ENCODE measurements around the gene ANXA6.

The ANXA6 gene

DNA sequence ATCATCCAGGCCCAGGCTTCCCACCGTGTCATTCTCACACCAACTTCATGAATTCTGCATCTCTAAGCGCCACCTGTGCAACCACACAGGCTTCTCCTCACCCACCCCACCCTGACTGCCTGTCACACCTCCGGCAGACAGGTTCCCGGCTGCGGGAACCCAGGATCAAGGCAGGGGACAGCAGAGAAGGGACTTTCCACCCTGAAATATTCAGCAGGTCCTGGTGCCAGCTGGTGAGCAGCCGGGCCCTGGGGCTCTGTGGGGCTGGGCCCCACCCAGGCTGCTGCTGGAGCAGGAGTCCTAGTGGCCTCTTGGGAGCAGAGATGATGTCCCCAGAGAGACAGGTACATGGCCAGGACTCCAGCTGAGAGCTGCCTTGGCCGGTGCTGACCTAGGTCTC, 12.7 kb downstream of the ANXA6 start:
- Histone ChIP-seq H3K9me3 (ENCODE audit: control insufficient read depth in 1 of 2, low read length in 2 of 2) (no peaks in the 10 kb centered on the region), H3K27ac (ENCODE audit: low read depth, low read length) (no peak overlapping the region), H3K4me3 (ENCODE audit: low read depth in 1 of 2, low read length in 2 of 2) (no peak overlapping the region), H3K4me1 (ENCODE audit: control insufficient read depth in 1 of 2, insufficient read depth in 2 of 2, low read length in 2 of 2) (peaks cover 10 to 33% of the 10 kb centered on the region in 2 donors), H3K27me3 (ENCODE audit: control insufficient read depth in 1 of 2, insufficient read depth in 2 of 2, low read length in 2 of 2) (no peaks in the 10 kb centered on the region), H3K36me3 (ENCODE audit: control insufficient read depth in 1 of 2, insufficient read depth in 2 of 2, low read length in 2 of 2) (peaks cover 0 to 8% of the 10 kb centered on the region in 2 donors), H3K9ac (ENCODE audit: low read depth in 1 of 2, low read length in 2 of 2) (no peak overlapping the region)

DNA sequence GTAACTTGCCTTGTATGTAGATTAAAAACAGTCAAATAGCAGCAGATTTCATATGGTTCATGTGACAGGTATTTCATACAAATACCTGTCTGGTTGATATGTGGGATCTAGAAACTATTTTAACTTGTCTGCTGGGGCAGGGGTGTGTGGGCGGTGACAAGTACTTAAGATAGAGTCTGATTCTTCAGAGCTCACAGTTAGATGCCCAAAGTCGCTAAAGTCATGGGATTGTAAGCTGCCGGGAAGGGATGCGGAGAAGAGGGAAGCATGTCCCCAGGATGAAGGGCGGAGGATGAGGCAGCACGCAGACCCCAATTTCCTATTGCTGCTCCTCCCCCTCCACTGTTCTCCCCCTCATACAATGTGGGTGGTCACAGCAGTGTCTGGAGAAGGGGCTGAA, 13.3 kb downstream of the ANXA6 start:
- H3K9ac ChIP-seq (ENCODE audit: low read depth in 1 of 2, low read length in 2 of 2): no peak overlapping the region
- no peaks in the 10 kb centered on the region for H3K9me3 ChIP-seq (ENCODE audit: control insufficient read depth in 1 of 2, low read length in 2 of 2)
- H3K27me3 ChIP-seq (ENCODE audit: control insufficient read depth in 1 of 2, insufficient read depth in 2 of 2, low read length in 2 of 2): no peaks in the 10 kb centered on the region
- no peak overlapping the region for H3K4me3 ChIP-seq (ENCODE audit: low read depth in 1 of 2, low read length in 2 of 2)
- H3K27ac ChIP-seq (ENCODE audit: low read depth, low read length): no peak overlapping the region
- peaks cover 9 to 31% of the 10 kb centered on the region in 2 donors for H3K4me1 ChIP-seq (ENCODE audit: control insufficient read depth in 1 of 2, insufficient read depth in 2 of 2, low read length in 2 of 2)
- H3K36me3 ChIP-seq (ENCODE audit: control insufficient read depth in 1 of 2, insufficient read depth in 2 of 2, low read length in 2 of 2): peaks cover 0 to 12% of the 10 kb centered on the region in 2 donors

DNA sequence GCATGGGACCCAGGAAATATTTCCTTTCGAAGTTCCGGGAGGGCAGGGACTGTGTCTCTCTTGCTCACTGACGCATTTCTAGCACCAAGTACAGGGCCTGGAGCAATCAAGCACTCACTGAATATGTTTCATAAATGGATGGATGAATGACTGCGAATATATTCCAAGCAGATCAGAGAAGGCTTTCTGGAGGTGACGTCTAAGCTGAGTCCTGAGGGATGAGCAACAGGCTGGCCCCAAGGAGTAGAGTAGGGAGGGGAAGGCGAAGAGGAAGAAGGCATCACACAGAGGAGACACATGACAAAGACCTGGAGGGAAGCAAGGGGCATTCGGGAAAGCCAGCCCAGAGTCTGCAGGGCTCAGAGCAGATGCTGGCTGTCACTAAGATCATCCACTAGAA, 13.9 kb downstream of the ANXA6 start:
- H3K27ac ChIP-seq (ENCODE audit: low read depth, low read length): no peak overlapping the region
- no peak overlapping the region for H3K4me3 ChIP-seq (ENCODE audit: low read depth in 1 of 2, low read length in 2 of 2)
- no peaks in the 10 kb centered on the region for H3K27me3 ChIP-seq (ENCODE audit: control insufficient read depth in 1 of 2, insufficient read depth in 2 of 2, low read length in 2 of 2)
- H3K36me3 ChIP-seq (ENCODE audit: control insufficient read depth in 1 of 2, insufficient read depth in 2 of 2, low read length in 2 of 2): peaks cover 3 to 17% of the 10 kb centered on the region in 2 donors
- no peak overlapping the region for H3K9ac ChIP-seq (ENCODE audit: low read depth in 1 of 2, low read length in 2 of 2)
- H3K4me1 ChIP-seq (ENCODE audit: control insufficient read depth in 1 of 2, insufficient read depth in 2 of 2, low read length in 2 of 2): peaks cover 9 to 30% of the 10 kb centered on the region in 2 donors
- no peaks in the 10 kb centered on the region for H3K9me3 ChIP-seq (ENCODE audit: control insufficient read depth in 1 of 2, low read length in 2 of 2)

GRCh38 chr5:151142933-151143332, 14.6 kb downstream of the ANXA6 start:
- Histone ChIP-seq H3K27me3 (ENCODE audit: control insufficient read depth in 1 of 2, insufficient read depth in 2 of 2, low read length in 2 of 2) (no peaks in the 10 kb centered on the region), H3K4me1 (ENCODE audit: control insufficient read depth in 1 of 2, insufficient read depth in 2 of 2, low read length in 2 of 2) (peaks cover 6 to 27% of the 10 kb centered on the region in 2 donors), H3K36me3 (ENCODE audit: control insufficient read depth in 1 of 2, insufficient read depth in 2 of 2, low read length in 2 of 2) (peaks cover 3 to 17% of the 10 kb centered on the region in 2 donors), H3K4me3 (ENCODE audit: low read depth in 1 of 2, low read length in 2 of 2) (no peak overlapping the region), H3K27ac (ENCODE audit: low read depth, low read length) (no peak overlapping the region), H3K9me3 (ENCODE audit: control insufficient read depth in 1 of 2, low read length in 2 of 2) (no peaks in the 10 kb centered on the region), H3K9ac (ENCODE audit: low read depth in 1 of 2, low read length in 2 of 2) (no peak overlapping the region)

DNA sequence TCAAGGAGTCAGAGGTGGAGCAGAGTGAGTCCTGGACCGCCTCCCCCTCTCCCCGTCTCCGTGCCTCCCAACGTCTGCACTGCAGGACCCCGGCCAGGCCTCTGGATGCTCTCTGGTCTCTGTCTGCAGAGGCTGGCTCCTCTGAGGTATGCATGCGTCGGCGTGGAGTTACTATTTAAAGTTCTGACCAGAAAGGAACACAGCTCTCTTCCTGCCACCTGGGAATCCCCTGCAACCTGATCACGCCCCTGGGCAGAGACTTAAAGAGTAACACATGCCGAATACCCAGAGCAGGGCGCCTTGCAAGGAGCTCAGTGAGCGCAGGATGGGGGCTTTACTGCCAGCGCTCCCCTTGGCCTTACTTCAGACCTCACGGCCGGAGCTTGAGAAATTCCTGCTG, 16.0 kb downstream of the ANXA6 start:
- H3K4me3 ChIP-seq (ENCODE audit: low read depth in 1 of 2, low read length in 2 of 2): peak overlapping the region in 1 of 2 donors; percentile 5
- H3K27ac ChIP-seq (ENCODE audit: low read depth, low read length): no peak overlapping the region
- H3K9me3 ChIP-seq (ENCODE audit: control insufficient read depth in 1 of 2, low read length in 2 of 2): no peaks in the 10 kb centered on the region
- H3K9ac ChIP-seq (ENCODE audit: low read depth in 1 of 2, low read length in 2 of 2): no peak overlapping the region
- peaks cover 6 to 24% of the 10 kb centered on the region in 2 donors for H3K36me3 ChIP-seq (ENCODE audit: control insufficient read depth in 1 of 2, insufficient read depth in 2 of 2, low read length in 2 of 2)
- H3K27me3 ChIP-seq (ENCODE audit: control insufficient read depth in 1 of 2, insufficient read depth in 2 of 2, low read length in 2 of 2): no peaks in the 10 kb centered on the region
- H3K4me1 ChIP-seq (ENCODE audit: control insufficient read depth in 1 of 2, insufficient read depth in 2 of 2, low read length in 2 of 2): peaks cover 6 to 27% of the 10 kb centered on the region in 2 donors

GRCh38 chr5:151140686-151141459, 16.7 kb downstream of the ANXA6 start:
- no peak overlapping the region for H3K27ac ChIP-seq (ENCODE audit: low read depth, low read length)
- H3K9me3 ChIP-seq (ENCODE audit: control insufficient read depth in 1 of 2, low read length in 2 of 2): no peaks in the 10 kb centered on the region
- no peak overlapping the region for H3K9ac ChIP-seq (ENCODE audit: low read depth in 1 of 2, low read length in 2 of 2)
- no peaks in the 10 kb centered on the region for H3K27me3 ChIP-seq (ENCODE audit: control insufficient read depth in 1 of 2, insufficient read depth in 2 of 2, low read length in 2 of 2)
- peaks cover 11 to 30% of the 10 kb centered on the region in 2 donors for H3K36me3 ChIP-seq (ENCODE audit: control insufficient read depth in 1 of 2, insufficient read depth in 2 of 2, low read length in 2 of 2)
- H3K4me1 ChIP-seq (ENCODE audit: control insufficient read depth in 1 of 2, insufficient read depth in 2 of 2, low read length in 2 of 2): peaks cover 6 to 23% of the 10 kb centered on the region in 2 donors
- H3K4me3 ChIP-seq (ENCODE audit: low read depth in 1 of 2, low read length in 2 of 2): peak overlapping the region in 1 of 2 donors; percentile 5

DNA sequence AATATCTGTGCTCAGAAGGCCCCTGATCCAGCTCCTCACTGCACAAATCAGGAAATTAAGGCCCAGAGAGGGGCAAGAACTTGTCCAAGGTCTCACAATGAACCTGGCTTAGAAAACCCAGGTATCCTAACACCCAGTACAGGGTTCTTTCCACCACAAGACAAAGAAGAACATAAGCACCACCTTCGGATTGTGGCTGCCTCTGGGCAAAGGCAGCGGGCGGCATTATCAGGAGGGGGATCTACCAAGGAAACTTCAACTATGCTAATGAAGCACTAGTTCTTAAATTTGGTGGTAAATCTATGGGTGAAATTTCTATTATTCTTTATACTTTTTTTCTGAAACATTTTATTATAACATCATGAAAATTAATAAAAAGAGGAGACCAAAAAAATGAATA, 17.9 kb downstream of the ANXA6 start:
- Histone ChIP-seq H3K27ac (ENCODE audit: low read depth, low read length) (no peak overlapping the region), H3K4me3 (ENCODE audit: low read depth in 1 of 2, low read length in 2 of 2) (no peak overlapping the region), H3K9me3 (ENCODE audit: control insufficient read depth in 1 of 2, low read length in 2 of 2) (no peaks in the 10 kb centered on the region), H3K9ac (ENCODE audit: low read depth in 1 of 2, low read length in 2 of 2) (no peak overlapping the region), H3K27me3 (ENCODE audit: control insufficient read depth in 1 of 2, insufficient read depth in 2 of 2, low read length in 2 of 2) (no peaks in the 10 kb centered on the region), H3K4me1 (ENCODE audit: control insufficient read depth in 1 of 2, insufficient read depth in 2 of 2, low read length in 2 of 2) (peaks cover 6 to 12% of the 10 kb centered on the region in 2 donors), H3K36me3 (ENCODE audit: control insufficient read depth in 1 of 2, insufficient read depth in 2 of 2, low read length in 2 of 2) (peaks cover 11 to 40% of the 10 kb centered on the region in 2 donors)

DNA sequence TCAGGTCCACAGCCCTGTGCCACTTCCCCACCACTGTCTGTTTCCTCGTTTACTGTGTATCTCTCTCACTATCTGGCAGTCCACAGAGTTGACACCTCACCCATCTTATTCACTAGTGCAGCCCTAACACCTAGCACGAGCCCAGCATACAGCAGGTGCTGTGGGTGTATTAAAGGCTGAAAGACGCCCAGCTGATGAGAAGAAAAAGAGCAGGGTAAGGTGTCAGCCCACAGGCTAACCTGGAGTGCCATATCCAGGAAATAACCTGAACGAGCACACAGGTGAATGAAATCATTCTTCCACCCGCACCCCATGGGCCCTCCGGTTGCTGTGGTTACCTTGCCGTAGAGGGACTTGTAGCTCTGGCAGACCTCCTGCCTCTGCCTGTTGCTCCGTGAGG, 18.6 kb downstream of the ANXA6 start:
- Histone ChIP-seq H3K27ac (ENCODE audit: low read depth, low read length) (no peak overlapping the region), H3K4me3 (ENCODE audit: low read depth in 1 of 2, low read length in 2 of 2) (no peak overlapping the region), H3K27me3 (ENCODE audit: control insufficient read depth in 1 of 2, insufficient read depth in 2 of 2, low read length in 2 of 2) (no peaks in the 10 kb centered on the region), H3K4me1 (ENCODE audit: control insufficient read depth in 1 of 2, insufficient read depth in 2 of 2, low read length in 2 of 2) (peaks cover 6 to 10% of the 10 kb centered on the region in 2 donors), H3K9me3 (ENCODE audit: control insufficient read depth in 1 of 2, low read length in 2 of 2) (no peaks in the 10 kb centered on the region), H3K9ac (ENCODE audit: low read depth in 1 of 2, low read length in 2 of 2) (no peak overlapping the region), H3K36me3 (ENCODE audit: control insufficient read depth in 1 of 2, insufficient read depth in 2 of 2, low read length in 2 of 2) (peaks cover 11 to 45% of the 10 kb centered on the region in 2 donors)

DNA sequence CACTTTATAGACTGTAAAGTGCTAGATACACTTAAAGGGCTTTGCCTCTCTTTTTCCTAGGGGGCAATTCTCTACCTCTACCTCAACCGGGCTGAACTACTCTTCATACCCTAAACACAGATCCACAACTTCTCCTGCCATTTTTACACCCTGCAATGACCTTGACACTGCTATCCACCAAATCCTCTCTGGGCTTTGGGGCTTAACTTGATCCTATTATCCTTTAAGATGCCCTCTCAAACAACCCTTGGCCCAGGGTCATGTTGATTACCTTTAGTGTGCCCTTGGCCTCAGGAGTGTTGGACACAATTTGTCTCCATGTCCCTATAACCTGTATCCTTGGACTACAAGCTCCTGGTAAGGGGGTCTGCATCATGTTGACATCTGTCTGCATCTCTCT, 19.5 kb downstream of the ANXA6 start:
- H3K4me3 ChIP-seq (ENCODE audit: low read depth in 1 of 2, low read length in 2 of 2): no peak overlapping the region
- no peaks in the 10 kb centered on the region for H3K9me3 ChIP-seq (ENCODE audit: control insufficient read depth in 1 of 2, low read length in 2 of 2)
- peaks cover 6% of the 10 kb centered on the region in 2 donors for H3K4me1 ChIP-seq (ENCODE audit: control insufficient read depth in 1 of 2, insufficient read depth in 2 of 2, low read length in 2 of 2)
- peaks cover 11 to 50% of the 10 kb centered on the region in 2 donors for H3K36me3 ChIP-seq (ENCODE audit: control insufficient read depth in 1 of 2, insufficient read depth in 2 of 2, low read length in 2 of 2)
- no peaks in the 10 kb centered on the region for H3K27me3 ChIP-seq (ENCODE audit: control insufficient read depth in 1 of 2, insufficient read depth in 2 of 2, low read length in 2 of 2)
- no peak overlapping the region for H3K9ac ChIP-seq (ENCODE audit: low read depth in 1 of 2, low read length in 2 of 2)
- no peak overlapping the region for H3K27ac ChIP-seq (ENCODE audit: low read depth, low read length)

- no peak overlapping the region for H3K27ac ChIP-seq (ENCODE audit: low read depth, low read length)
- peaks cover 11 to 56% of the 10 kb centered on the region in 2 donors for H3K36me3 ChIP-seq (ENCODE audit: control insufficient read depth in 1 of 2, insufficient read depth in 2 of 2, low read length in 2 of 2)
- no peaks in the 10 kb centered on the region for H3K9me3 ChIP-seq (ENCODE audit: control insufficient read depth in 1 of 2, low read length in 2 of 2)
These were observed 20.3 kb downstream of the ANXA6 start for GRCh38 chr5:151137067-151137825.

More at GRCh38 chr5:151137067-151137825, 20.3 kb downstream of the ANXA6 start:
- Histone ChIP-seq H3K9ac (ENCODE audit: low read depth in 1 of 2, low read length in 2 of 2) (no peak overlapping the region), H3K27me3 (ENCODE audit: control insufficient read depth in 1 of 2, insufficient read depth in 2 of 2, low read length in 2 of 2) (no peaks in the 10 kb centered on the region), H3K4me3 (ENCODE audit: low read depth in 1 of 2, low read length in 2 of 2) (no peak overlapping the region), H3K4me1 (ENCODE audit: control insufficient read depth in 1 of 2, insufficient read depth in 2 of 2, low read length in 2 of 2) (peaks cover 6% of the 10 kb centered on the region in 2 donors)

Measured in duodenal mucosa (tissue), 2 donors.